Raji (cell line): ENCODE results near the gene SHLD1.

Source experiments
- POLR2A ChIP-seq: IDR thresholded peaks from 2 replicates; pipeline ENCODE4 v1.6.1; 2011; ENCODE audit warnings: low read depth, low read length, control low read depth; ENCODE audit not compliant: insufficient read depth

Gene SHLD1

GRCh38 chr20:5882166-5882565 is 132.0 kb downstream of the SHLD1 start:
- no peak for TF ChIP-seq POLR2A

- TF ChIP-seq POLR2A, result no peak
These were observed 134.5 kb downstream of the SHLD1 start for GRCh38 chr20:5884465-5885335.

DNA sequence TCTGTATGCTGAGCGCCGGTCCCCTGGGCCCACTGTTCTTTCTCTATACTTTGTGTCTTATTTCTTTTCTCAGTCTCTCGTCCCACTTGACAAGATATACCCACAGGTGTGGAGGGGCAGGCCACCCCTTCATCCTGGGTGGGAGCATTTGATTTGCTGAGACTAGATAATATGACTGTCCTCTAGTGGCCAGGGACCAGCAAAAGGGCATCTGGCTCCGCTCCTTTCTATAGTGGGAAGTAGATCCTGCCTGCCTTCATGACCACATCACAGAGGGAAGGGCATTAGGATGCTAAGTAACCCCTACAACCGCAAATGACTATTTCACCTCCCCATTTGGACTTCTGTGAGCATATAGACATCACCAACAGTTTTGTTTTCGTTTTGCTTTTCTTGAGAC is 135.7 kb downstream of the SHLD1 start:
- TF ChIP-seq POLR2A, result no peak

DNA sequence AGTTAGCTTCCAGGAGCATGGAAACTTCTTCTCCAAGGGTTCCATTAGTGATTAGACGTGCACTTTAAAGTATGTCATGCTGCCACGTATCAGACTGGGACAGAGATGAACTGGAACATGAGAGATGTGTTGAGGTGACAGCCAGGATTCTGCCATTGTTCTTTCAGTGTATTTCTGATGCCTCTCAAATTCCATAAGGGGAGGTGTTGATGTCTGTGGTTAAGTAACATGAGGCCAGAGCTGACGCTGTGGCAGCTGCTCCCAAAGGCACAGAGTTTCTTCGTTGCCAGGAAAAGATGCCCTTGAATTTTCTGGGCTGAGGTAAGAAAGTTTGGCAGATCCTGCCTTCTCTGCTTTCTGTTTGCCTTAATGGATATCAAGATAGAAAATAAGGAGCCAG is 136.6 kb downstream of the SHLD1 start:
- no peak for TF ChIP-seq POLR2A

DNA sequence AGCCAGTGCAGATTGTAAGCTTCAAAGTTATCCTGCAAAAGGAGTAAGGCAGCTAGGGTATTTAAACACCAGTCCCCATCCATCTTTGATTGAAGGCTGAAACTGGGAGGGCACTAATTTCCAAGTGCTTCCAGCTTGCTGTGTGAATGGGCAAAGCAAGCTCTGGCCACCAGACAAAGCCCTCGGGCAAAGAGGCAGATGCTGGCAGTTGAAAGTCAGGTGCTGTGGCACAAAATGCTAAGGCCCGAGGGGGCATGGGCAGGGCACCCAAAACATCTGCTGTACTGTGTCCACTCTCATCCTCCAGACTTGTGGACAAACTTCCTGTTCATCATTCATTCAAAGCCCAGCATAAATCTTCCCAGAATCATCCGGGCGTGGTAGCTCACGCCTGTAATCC is 137.2 kb downstream of the SHLD1 start:
- no peak for TF ChIP-seq POLR2A

- no peak for TF ChIP-seq POLR2A
These were observed 137.8 kb downstream of the SHLD1 start for GRCh38 chr20:5888041-5888440.

DNA sequence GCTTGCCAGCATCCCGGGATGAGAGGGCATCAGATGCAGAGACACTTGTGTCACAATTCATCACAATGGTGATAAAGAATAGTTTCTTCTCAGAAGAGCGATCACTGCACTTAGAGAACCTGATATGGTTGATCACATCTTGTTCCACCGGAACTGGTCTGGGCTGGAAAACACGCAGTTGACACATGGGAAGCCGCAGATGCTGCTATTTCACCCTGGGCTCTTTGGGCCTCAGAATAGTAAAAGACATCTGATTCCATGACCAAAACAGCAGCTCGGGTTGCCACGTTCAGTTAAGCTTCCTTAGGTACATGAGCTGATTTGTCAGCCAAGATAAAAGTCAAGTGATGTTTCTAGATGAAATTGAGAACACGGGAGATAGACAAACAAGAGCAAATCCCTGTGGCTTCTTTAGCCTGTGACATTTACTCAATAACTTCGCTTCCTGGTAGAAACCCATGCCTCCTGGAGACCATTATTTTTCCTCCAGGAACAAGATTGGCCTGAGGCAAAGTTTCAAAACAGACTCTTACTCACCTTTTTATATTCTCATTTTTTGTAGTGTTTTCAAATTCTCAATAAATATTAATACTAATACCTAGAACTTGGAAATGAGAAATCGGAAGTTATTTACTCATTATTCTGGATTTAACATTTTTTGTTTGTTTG is 140.7 kb downstream of the SHLD1 start:
- TF ChIP-seq POLR2A, result no peak

DNA sequence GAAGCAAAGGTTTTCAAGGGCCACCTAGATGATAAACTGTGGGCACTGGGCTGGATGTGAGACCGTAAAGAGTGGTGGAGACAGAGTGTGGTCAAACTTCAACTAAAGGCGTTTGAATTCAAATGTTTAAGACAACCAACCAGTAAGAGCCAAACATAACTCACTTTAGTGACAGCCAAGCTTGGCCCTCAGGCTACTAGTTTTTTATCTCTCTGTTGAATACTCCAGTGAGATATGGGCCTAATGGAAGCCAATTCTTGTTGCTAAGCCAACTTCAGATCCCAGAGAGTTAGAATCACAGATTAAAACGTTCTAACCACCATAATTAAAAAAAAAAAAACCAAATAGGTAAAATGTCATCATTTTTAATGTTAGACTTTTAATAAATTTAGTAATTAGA is 142.9 kb downstream of the SHLD1 start:
- no peak for TF ChIP-seq POLR2A

DNA sequence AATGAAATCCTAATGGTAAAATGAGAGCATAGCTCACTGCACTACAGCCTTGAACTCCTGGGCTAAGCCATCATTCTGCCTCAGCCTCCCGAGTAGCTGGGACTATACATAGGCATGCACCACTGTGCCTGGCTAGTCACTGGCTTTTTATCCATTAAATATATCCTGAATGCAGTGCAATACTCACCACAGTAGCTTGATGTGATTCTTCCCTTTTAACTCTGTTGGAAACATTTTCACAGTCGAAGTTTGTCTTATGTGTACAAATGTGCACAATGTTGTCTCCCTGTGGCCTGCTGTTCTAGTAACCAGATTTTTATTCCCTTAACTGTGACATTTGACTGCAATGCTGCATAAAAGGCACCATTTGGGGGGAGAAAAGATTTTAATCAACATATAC is 143.4 kb downstream of the SHLD1 start:
- no peak for TF ChIP-seq POLR2A

GRCh38 chr20:5895626-5896025 is 145.4 kb downstream of the SHLD1 start:
- TF ChIP-seq POLR2A, result no peak

- TF ChIP-seq POLR2A, result no peak
These were observed 149.2 kb downstream of the SHLD1 start for GRCh38 chr20:5899444-5899843.

DNA sequence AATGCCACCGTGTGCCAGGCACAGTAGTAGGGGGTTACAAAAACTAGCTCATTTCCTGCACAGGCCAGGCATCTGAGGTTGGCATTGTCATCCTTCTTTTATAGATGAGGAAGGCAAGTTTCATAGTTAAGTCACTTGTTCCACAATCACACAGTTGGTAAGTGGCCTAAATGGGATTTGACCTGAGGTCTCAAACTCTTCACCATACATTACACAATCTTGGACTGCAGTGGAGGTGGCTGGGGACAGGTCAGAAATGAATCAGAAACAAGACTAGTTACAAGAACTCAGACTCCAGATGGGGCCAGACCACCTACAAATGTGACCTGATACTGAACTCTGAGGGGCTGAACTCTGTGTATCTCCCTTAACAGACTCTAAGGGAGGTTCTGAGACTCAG is 150.7 kb downstream of the SHLD1 start:
- no peak for TF ChIP-seq POLR2A

DNA sequence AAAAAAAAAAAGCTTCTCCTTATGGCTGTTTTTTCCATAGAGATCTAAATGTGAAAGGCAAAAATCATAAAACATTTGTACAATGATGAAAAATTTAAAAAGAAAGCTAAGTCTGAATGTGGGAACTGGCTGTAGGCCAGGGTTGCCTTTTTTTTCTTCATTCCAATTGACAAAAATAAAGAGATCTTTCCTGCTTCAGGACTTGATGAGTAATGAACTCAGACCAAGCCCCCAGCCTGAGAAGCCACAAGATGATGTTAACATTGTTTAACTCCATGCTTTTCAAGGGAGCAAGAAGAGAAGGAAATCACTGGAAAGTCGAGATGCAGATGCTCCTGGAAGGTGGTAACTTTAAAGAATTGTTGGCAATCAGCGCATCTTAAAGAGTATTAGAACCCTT is 158.8 kb downstream of the SHLD1 start:
- TF ChIP-seq POLR2A, result no peak

GRCh38 chr20:5910186-5910585 is 160.0 kb downstream of the SHLD1 start:
- TF ChIP-seq POLR2A, result no peak

DNA sequence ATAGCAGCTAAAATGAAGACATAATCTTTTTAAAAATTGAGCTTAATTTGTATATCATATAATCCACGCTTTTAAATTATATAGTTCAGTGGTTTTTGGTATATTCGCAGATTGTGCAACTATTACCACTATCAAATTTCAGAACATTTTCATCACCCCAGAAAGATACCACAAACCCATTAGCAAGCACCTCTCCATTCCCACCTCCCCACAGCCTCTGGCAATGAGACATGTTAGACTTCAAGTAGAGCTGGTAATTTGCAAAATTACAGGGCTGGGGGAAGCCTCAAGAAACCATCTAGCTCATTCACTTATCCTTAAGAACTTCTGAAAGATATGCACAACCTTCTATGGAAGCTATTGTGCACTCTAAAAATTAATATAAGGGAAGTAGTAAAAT is 163.0 kb downstream of the SHLD1 start:
- no peak for TF ChIP-seq POLR2A
